ENCODE data around the gene MRPS15. TPM values are rescaled to one million over a fixed set of nuclear protein-coding genes. Genes with fewer than 3 reads are reported as not detected.
"Not testable (repeated sequence)": the region's sequence is repeated elsewhere in the genome, so short reads cannot be mapped to it uniquely, and the experiment has no call there.

MRPS15 gene
- total and polyA plus RNA-seq, 12 donors, result 49.8 to 287 (median 81.6) TPM

DNA sequence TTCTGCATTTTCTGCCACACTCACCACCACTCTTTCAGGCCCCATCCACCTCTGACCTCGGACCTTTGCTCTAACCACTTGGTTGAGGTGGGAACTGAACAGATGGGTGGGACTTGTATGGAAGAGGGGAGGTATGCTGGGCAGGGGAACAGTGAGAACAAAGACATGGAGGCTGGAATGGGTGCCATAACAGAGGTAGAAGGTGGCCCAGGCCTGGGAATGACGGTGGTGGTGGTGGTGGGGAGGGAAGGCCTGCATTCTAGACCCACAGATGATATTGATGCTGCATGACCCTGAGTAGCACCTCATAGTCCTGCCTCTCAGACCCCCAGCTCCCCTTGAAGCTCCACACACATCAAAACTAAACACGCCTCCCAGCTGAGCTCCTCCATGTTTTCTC lies 23.7 kb upstream of the MRPS15 start:
- Histone ChIP-seq H3K36me3 (replicated peaks in 1 of 2) (no peaks in the 10 kb centered on the region), H3K4me3 (no peak overlapping the region), H3K27ac (peak overlapping the region in 1 of 5 donors; percentile 31), H3K27me3 (no peaks in the 10 kb centered on the region), H3K9me3 (replicated peaks in 1 of 3) (no peaks in the 10 kb centered on the region), H3K4me1 (replicated peaks in 1 of 2) (no peaks in the 10 kb centered on the region)
- WGBS, 4 donors, result 77 to 86% (median 83%) methylated on average over 3 of the region's 3 CpGs
- DNase-seq, result no peak
- no peak for TF ChIP-seq POLR2A (IDR thresholded peaks at IDR 0.05)
- TF ChIP-seq, protein P1, sequence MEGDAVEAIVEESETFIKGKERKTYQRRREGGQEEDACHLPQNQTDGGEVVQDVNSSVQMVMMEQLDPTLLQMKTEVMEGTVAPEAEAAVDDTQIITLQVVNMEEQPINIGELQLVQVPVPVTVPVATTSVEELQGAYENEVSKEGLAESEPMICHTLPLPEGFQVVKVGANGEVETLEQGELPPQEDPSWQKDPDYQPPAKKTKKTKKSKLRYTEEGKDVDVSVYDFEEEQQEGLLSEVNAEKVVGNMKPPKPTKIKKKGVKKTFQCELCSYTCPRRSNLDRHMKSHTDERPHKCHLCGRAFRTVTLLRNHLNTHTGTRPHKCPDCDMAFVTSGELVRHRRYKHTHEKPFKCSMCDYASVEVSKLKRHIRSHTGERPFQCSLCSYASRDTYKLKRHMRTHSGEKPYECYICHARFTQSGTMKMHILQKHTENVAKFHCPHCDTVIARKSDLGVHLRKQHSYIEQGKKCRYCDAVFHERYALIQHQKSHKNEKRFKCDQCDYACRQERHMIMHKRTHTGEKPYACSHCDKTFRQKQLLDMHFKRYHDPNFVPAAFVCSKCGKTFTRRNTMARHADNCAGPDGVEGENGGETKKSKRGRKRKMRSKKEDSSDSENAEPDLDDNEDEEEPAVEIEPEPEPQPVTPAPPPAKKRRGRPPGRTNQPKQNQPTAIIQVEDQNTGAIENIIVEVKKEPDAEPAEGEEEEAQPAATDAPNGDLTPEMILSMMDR (IDR thresholded peaks at IDR 0.05), result no peak
- intact Hi-C loops (cut with DNase I), result no loop called here

DNA sequence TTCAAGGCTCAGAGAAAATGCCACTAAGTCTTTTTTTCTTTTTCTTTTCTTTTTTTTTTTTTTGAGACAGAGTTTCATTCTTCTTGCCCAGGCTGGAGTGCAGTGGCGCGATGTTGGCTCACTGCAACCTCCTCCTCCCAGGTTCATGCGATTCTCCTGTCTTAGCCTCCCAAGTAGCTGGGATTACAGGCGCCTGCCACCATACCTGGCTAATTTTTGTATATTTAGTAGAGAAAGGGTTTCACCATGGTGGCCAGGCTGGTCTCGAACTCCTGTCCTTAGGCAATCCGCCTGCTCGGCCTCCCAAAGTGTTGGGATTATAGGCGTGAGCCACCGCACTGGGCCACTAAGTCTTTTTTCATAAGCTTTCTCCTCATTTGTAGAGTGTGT lies 23.1 kb upstream of the MRPS15 start:
- H3K36me3 ChIP-seq (replicated peaks in 1 of 2); H3K4me1 ChIP-seq (replicated peaks in 1 of 2); H3K4me3 ChIP-seq; DNase-seq; intact Hi-C loops (cut with DNase I); H3K27me3 ChIP-seq; H3K9me3 ChIP-seq (replicated peaks in 1 of 3): not testable (repeated sequence)
- 88 to 94% (median 93%) methylated on average over 9 of the region's 9 CpGs for WGBS, 4 donors
- H3K27ac ChIP-seq, result peak overlapping the region in 2 of 5 donors; percentile 23 to 86

DNA sequence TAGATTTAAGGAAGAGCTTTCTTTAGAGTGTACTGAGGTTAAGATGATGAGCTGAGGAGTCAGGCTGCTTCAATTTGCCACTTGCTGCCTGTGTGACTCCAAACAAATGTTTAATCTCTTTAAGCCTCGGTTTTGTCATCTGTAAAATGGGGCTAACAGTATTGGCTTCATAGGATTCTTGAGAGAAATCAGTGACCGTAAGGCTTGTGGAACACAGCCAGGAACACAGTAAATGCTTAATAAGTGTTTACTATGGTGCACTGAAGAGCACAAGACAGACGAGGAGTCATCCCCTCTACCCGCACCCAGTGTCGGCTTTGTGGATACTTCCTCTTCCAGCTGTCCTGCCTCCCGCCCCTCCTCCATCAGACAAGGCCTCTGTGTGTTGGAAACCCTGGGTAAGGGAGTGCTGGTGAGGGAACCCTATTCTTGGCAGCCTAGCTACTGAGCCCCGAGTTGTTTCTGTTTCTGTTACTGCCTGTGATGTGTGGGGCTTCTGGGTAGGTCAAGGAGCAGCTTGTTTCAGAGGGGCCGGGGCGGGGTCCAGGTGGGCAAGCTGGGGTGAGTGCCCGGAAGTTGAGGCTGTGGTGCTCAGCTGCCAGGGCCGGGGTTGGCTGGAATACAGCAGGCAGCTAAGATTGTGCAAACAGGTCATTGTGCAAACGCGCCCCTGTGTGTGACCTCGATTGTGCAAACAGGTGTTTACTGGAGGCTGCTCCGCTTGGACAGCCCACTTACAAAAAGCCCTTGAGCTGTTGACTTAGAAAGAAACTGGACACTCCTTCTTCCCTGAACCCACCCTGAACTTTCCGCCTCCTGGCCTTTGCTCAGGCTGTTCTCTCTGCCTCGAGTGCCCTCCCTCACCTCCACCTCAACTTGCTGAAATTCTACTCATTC lies 22.5 kb upstream of the MRPS15 start:
- intact Hi-C loops (cut with DNase I), result no loop called here
- Histone ChIP-seq H3K9me3 (replicated peaks in 1 of 3) (no peaks in the 10 kb centered on the region), H3K36me3 (replicated peaks in 1 of 2) (no peaks in the 10 kb centered on the region), H3K4me1 (replicated peaks in 1 of 2) (no peaks in the 10 kb centered on the region), H3K27ac (peak overlapping the region in 4 of 5 donors; percentile 6 to 86 (median 28)), H3K4me3 (no peak overlapping the region), H3K27me3 (no peaks in the 10 kb centered on the region)
- peak; percentile 44 to 81 (median 67) for DNase-seq
- TF ChIP-seq, protein P1 (IDR thresholded peaks at IDR 0.05), result no peak
- TF ChIP-seq POLR2A (IDR thresholded peaks at IDR 0.05), result no peak
- 48 to 69% (median 52%) methylated on average over 11 to 17 of the region's 17 CpGs for WGBS, 4 donors

DNA sequence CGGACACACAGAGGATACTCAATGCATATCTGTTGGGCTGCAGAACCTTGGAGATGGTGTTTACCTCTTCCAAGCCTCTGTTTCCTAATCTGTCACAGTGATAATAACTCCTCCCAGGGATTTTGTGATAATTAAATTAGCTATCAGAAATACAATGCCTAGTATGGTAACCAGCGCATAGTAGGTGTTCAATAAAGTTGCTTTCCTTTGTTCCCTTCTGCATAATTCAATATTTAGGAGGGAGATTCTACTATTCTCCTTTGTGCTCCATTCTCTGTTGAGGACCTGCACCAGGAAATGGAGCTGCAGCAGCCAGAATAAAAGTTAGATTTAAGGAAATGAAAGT lies 21.9 kb upstream of the MRPS15 start:
- no peaks in the 10 kb centered on the region for H3K4me1 ChIP-seq (replicated peaks in 1 of 2)

More for the DNA sequence above, 21.9 kb upstream of the MRPS15 start:
- Histone ChIP-seq H3K27me3 (no peaks in the 10 kb centered on the region), H3K9me3 (replicated peaks in 1 of 3) (no peaks in the 10 kb centered on the region), H3K36me3 (replicated peaks in 1 of 2) (no peaks in the 10 kb centered on the region), H3K27ac (peak overlapping the region in 2 of 5 donors; percentile 23 to 86), H3K4me3 (no peak overlapping the region)
- TF ChIP-seq, protein P1 (IDR thresholded peaks at IDR 0.05), result no peak
- no peak for TF ChIP-seq POLR2A (IDR thresholded peaks at IDR 0.05)
- intact Hi-C loops (cut with DNase I), result no loop called here
- 78 to 85% (median 82%) methylated on average over 2 of the region's 2 CpGs for WGBS, 4 donors
- DNase-seq, result no peak
